ENCODE measurements around the gene FAM174C. TPM values are rescaled to one million over a fixed set of nuclear protein-coding genes. Genes with fewer than 3 reads are reported as not detected.
"Not testable (repeated sequence)": the region's sequence is repeated elsewhere in the genome, so short reads cannot be mapped to it uniquely, and the experiment has no call there.

The FAM174C gene
- total RNA-seq, 1 experiment from 2014 or later: 156 TPM

- DNase-seq (ENCODE audit: low spot score): no peak
Observed at GRCh38 chr19:1296575-1297271, 21.4 kb downstream of the FAM174C start.

GRCh38 chr19:1298235-1298634 lies 22.9 kb downstream of the FAM174C start:
- DNase-seq (ENCODE audit: low spot score): no peak

- DNase-seq (ENCODE audit: low spot score): no peak
Observed at GRCh38 chr19:1299801-1300200, 24.5 kb downstream of the FAM174C start.

GRCh38 chr19:1300744-1301490 lies 25.6 kb downstream of the FAM174C start:
- DNase-seq (ENCODE audit: low spot score): no peak

- DNase-seq (ENCODE audit: low spot score): no peak
Observed at GRCh38 chr19:1302533-1303239, 27.4 kb downstream of the FAM174C start.

GRCh38 chr19:1304197-1304924 lies 29.0 kb downstream of the FAM174C start:
- DNase-seq (ENCODE audit: low spot score): peak; percentile 58

- DNase-seq (ENCODE audit: low spot score): not testable (repeated sequence)
Observed at GRCh38 chr19:1305354-1305753, 30.0 kb downstream of the FAM174C start.

- DNase-seq (ENCODE audit: low spot score): no peak
Observed at GRCh38 chr19:1307320-1307719, 32.0 kb downstream of the FAM174C start.

GRCh38 chr19:1307755-1308303 lies 32.5 kb downstream of the FAM174C start:
- no peak for DNase-seq (ENCODE audit: low spot score)

GRCh38 chr19:1308718-1309117 lies 33.4 kb downstream of the FAM174C start:
- no peak for DNase-seq (ENCODE audit: low spot score)

- no peak for DNase-seq (ENCODE audit: low spot score)
Observed at GRCh38 chr19:1309977-1310852, 34.9 kb downstream of the FAM174C start.

GRCh38 chr19:1310853-1311180 lies 35.5 kb downstream of the FAM174C start:
- DNase-seq (ENCODE audit: low spot score): no peak

- DNase-seq (ENCODE audit: low spot score): no peak
Observed at GRCh38 chr19:1311543-1312091, 36.3 kb downstream of the FAM174C start.

GRCh38 chr19:1312767-1313694 lies 37.7 kb downstream of the FAM174C start:
- peak; percentile 51 for DNase-seq (ENCODE audit: low spot score)

- no peak for DNase-seq (ENCODE audit: low spot score)
Observed at GRCh38 chr19:1313695-1314613, 38.6 kb downstream of the FAM174C start.

- peak; percentile 54 for DNase-seq (ENCODE audit: low spot score)
Observed at GRCh38 chr19:1315470-1316166, 40.3 kb downstream of the FAM174C start.

- no peak for DNase-seq (ENCODE audit: low spot score)
Observed at GRCh38 chr19:1316466-1316865, 41.1 kb downstream of the FAM174C start.
